Activated CD8-positive, alpha-beta T cell treated with anti-CD3 and anti-CD28 coated beads, Interleukin-2, amount 10 ng/mL, durations not matched to agents 7 days and 5 days (primary cell): ENCODE measurements around the gene PSMF1. TPM values are rescaled to one million over a fixed set of nuclear protein-coding genes. Genes with fewer than 3 reads are reported as not detected.

Experiments used
- ATAC-seq: fragments of 150-1000 bp; cut with Tn5 transposase; one replicate; pipeline ENCODE4 v1.10.0; 2021; ENCODE audit warnings: moderate library complexity
- CTCF ChIA-PET: fragments of 350-600 bp; sonication (Branson Sonifier 250); formaldehyde crosslinking; loops from one replicate; lab custom pipeline; 2021; ENCODE audit warnings: antibody characterized with exemption; lab: Charles Lee
- POLR2A ChIA-PET: fragments of 350-600 bp; sonication (Branson Sonifier 250); formaldehyde crosslinking; loops from one replicate; lab custom pipeline; 2021; ENCODE audit warnings: antibody characterized with exemption; lab: Charles Lee
- DNase-seq: peaks from one replicate; pipeline ENCODE4 v3.0.0-alpha.2; 2020
- H3K27ac Mint-ChIP-seq: one replicate; pipeline ENCODE4 v1.8.0; 2021; ENCODE audit warnings: mild to moderate bottlenecking, mixed read lengths
- H3K27me3 Mint-ChIP-seq: one replicate; pipeline ENCODE4 v1.8.0; 2021; ENCODE audit warnings: low read depth, mixed read lengths
- H3K36me3 Mint-ChIP-seq: one replicate; pipeline ENCODE4 v1.8.0; 2021; ENCODE audit warnings: low read depth, mixed read lengths
- H3K4me1 Mint-ChIP-seq: one replicate; pipeline ENCODE4 v1.8.0; 2021; ENCODE audit warnings: low read depth, mixed read lengths
- H3K4me3 Mint-ChIP-seq: one replicate; pipeline ENCODE4 v1.8.0; 2021; ENCODE audit warnings: mild to moderate bottlenecking, mixed read lengths
- H3K9me3 Mint-ChIP-seq: one replicate; pipeline ENCODE4 v1.8.0; 2022; ENCODE audit warnings: mixed read lengths; ENCODE audit not compliant: insufficient read depth
- total RNA-seq, 2 experiments: library from RNA; stranded (reverse); gene quantifications; one replicate each; pipeline ENCODE4 v1.2.3, GENCODE V29; 2021

PSMF1 gene
- total RNA-seq, 2 experiments from 2014 or later = 138 to 150 TPM

DNA sequence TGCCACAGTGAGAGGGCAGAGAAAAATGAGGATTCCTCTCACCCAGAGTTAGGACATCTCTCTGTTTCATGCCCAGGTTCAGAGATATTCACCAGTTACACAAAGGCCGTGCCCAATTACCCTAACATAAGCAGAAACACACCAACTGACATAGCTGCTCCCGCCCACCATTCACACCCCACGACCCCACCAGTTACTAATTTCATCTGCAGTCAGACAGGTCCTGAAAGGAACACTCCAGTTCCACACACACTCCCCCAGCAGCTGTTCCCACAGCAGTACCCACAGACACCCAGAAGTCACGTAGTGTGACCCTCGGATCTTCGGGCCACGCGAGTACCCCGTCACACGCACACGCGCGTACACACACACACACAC lies 65.8 kb downstream of the PSMF1 start:
- peaks cover 11% of the 10 kb centered on the region for H3K4me1 Mint-ChIP-seq
- ChIA-PET POLR2A (no interaction called here), CTCF (interaction anchor here (1.4 kb wide), 1 partner anchor 22 kb away, joined by 4 read pairs; no protein-coding TSS in a partner anchor)
- DNase-seq (no peak), ATAC-seq (no peak)
- no peak overlapping the region for H3K27ac Mint-ChIP-seq
- no peaks in the 10 kb centered on the region for H3K9me3 Mint-ChIP-seq
- H3K4me3 Mint-ChIP-seq = peak overlapping the region; percentile 66
- peaks cover 29% of the 10 kb centered on the region for H3K27me3 Mint-ChIP-seq
- no peaks in the 10 kb centered on the region for H3K36me3 Mint-ChIP-seq

DNA sequence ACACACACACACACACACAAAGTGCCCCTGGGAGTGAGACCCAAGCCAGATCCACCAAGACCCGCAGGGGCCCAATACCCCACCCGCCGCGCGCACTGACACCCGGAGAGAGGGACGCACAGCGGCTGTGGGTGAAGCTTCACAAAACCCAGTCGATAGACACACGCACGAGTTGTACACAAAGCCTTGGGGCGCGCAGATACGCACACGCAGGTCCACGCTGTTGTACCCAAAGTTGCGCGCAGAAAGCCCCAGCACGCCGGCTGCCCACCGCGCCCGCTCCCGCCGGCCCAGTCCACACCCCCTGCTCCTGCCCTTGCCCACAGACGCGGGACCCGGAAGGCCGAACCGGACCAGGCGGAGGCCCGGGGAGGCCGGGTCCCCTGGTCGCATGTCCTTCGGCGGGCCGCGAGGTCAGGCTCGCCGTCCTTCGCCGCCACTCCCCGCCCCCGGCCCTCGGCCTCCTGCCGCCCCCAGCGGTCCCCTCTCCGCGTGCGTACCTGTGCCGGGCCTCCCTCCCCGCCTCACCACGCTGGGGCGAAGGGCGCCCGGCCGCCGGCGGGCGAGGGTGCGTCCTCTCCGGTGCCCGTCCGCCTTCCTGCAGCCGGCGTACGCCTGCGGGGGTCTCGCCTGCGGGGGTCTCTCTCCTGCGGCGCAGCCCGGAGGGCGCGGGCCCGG lies 66.4 kb downstream of the PSMF1 start, which contains the start of gene TMEM74B:
TMEM74B (minus strand) TSS at position 344 of the 678 bp plus-strand sequence. CDS start 1,180 bp downstream, outside the sequence.
- H3K4me1 Mint-ChIP-seq = peaks cover 11% of the 10 kb centered on the region
- DNase-seq (no peak), ATAC-seq (peak; percentile 8)
- no peaks in the 10 kb centered on the region for H3K9me3 Mint-ChIP-seq
- peaks cover 33% of the 10 kb centered on the region for H3K27me3 Mint-ChIP-seq
- peak within 1 kb of the TSS; percentile 66 for H3K4me3 Mint-ChIP-seq
- POLR2A ChIA-PET = no interaction called here
- H3K36me3 Mint-ChIP-seq = no peaks in the 10 kb centered on the region
- CTCF ChIA-PET = interaction anchor here (0.7 to 1.4 kb wide), 2 partner anchors 22 to 76 kb away, joined by 3 to 4 read pairs; no protein-coding TSS in a partner anchor
- H3K27ac Mint-ChIP-seq = no peak within 1 kb of the TSS

GRCh38 chr20:1185316-1185741 lies 66.9 kb downstream of the PSMF1 start:
- Mint-ChIP-seq H3K36me3 (no peaks in the 10 kb centered on the region), H3K4me3 (peak overlapping the region; percentile 34), H3K4me1 (peaks cover 11% of the 10 kb centered on the region), H3K9me3 (no peaks in the 10 kb centered on the region), H3K27me3 (peaks cover 38% of the 10 kb centered on the region), H3K27ac (no peak overlapping the region)
- POLR2A ChIA-PET = no interaction called here
- ATAC-seq (peak; percentile 52), DNase-seq (peak; percentile 24)
- CTCF ChIA-PET = interaction anchor here (0.7 to 2.4 kb wide), 3 partner anchors 8 to 77 kb away, joined by 3 to 11 read pairs (median 4); no protein-coding TSS in a partner anchor

- peak; percentile 67 for DNase-seq
- Mint-ChIP-seq H3K4me1 (peaks cover 11% of the 10 kb centered on the region), H3K9me3 (no peaks in the 10 kb centered on the region), H3K36me3 (no peaks in the 10 kb centered on the region), H3K4me3 (peak overlapping the region; percentile 56), H3K27ac (no peak overlapping the region), H3K27me3 (peaks cover 42% of the 10 kb centered on the region)
- peak; percentile 73 for ATAC-seq
- CTCF ChIA-PET = interaction anchor here (1.0 to 2.4 kb wide), 4 partner anchors 9 to 45 kb away, joined by 3 to 11 read pairs (median 4); no protein-coding TSS in a partner anchor
- POLR2A ChIA-PET = no interaction called here
These were observed 67.5 kb downstream of the PSMF1 start for GRCh38 chr20:1185790-1186334.

- no peak for DNase-seq
- peaks cover 11% of the 10 kb centered on the region for H3K4me1 Mint-ChIP-seq
- peaks cover 45% of the 10 kb centered on the region for H3K27me3 Mint-ChIP-seq
- H3K9me3 Mint-ChIP-seq = no peaks in the 10 kb centered on the region
- H3K4me3 Mint-ChIP-seq = peak overlapping the region; percentile 56
- ChIA-PET CTCF (interaction anchor here (1.0 to 2.4 kb wide), 5 partner anchors 10 to 231 kb away, joined by 3 to 11 read pairs (median 3); no protein-coding TSS in a partner anchor), POLR2A (no interaction called here)
- no peaks in the 10 kb centered on the region for H3K36me3 Mint-ChIP-seq
- ATAC-seq = no peak
- H3K27ac Mint-ChIP-seq = no peak overlapping the region
These were observed 68.1 kb downstream of the PSMF1 start for GRCh38 chr20:1186367-1186991.

DNA sequence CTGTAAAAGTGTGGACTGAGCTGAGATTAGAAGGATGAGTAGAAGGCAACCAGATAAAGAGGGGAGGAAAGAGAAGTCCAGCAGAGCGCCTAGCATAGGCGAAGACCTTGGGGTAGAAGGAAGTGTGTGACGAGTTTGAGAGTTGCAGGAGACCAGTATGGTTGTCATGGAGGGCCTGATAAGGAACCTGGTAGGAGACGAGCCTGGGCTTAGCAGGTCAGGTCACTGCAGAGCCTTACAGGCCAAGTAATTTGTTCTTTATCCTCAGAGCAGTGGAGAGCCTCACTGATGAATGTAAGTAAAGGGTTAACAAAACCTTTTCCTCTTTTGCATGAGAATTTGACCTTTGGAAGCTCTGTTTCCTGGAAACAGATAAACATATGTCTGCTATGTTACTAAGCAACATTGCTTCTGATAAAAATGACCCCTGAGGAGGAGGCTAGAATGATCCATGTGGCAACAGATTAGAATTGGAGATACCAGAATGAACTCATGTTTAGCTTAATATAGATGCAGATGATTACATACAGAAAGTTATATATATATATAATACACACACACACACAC lies 69.3 kb downstream of the PSMF1 start:
- H3K4me1 Mint-ChIP-seq = peaks cover 11% of the 10 kb centered on the region
- H3K36me3 Mint-ChIP-seq = no peaks in the 10 kb centered on the region
- CTCF ChIA-PET = interaction anchor here (0.8 to 2.4 kb wide), 4 partner anchors 11 to 232 kb away, joined by 3 to 11 read pairs (median 4); no protein-coding TSS in a partner anchor

GRCh38 chr20:1188347-1188746 lies 69.9 kb downstream of the PSMF1 start:
- Mint-ChIP-seq H3K4me3 (no peak overlapping the region), H3K9me3 (no peaks in the 10 kb centered on the region), H3K4me1 (peaks cover 11% of the 10 kb centered on the region), H3K27ac (no peak overlapping the region), H3K27me3 (peaks cover 39% of the 10 kb centered on the region), H3K36me3 (no peaks in the 10 kb centered on the region)
- DNase-seq = no peak
- ChIA-PET CTCF (interaction anchor here (1.1 kb wide), 1 partner anchor 25 kb away, joined by 5 read pairs; no protein-coding TSS in a partner anchor), POLR2A (no interaction called here)
- no peak for ATAC-seq

More for the DNA sequence above, 69.3 kb downstream of the PSMF1 start:
- POLR2A ChIA-PET = no interaction called here
- H3K27ac Mint-ChIP-seq = no peak overlapping the region
- no peak overlapping the region for H3K4me3 Mint-ChIP-seq
- H3K9me3 Mint-ChIP-seq = no peaks in the 10 kb centered on the region
- ATAC-seq = no peak
- DNase-seq = no peak
- peaks cover 44% of the 10 kb centered on the region for H3K27me3 Mint-ChIP-seq

GRCh38 chr20:1189827-1190226 lies 71.4 kb downstream of the PSMF1 start:
- Mint-ChIP-seq H3K27me3 (peaks cover 25% of the 10 kb centered on the region), H3K27ac (no peak overlapping the region), H3K36me3 (no peaks in the 10 kb centered on the region), H3K9me3 (no peaks in the 10 kb centered on the region), H3K4me1 (peaks cover 5% of the 10 kb centered on the region), H3K4me3 (no peak overlapping the region)
- ChIA-PET CTCF (interaction anchor here (0.8 to 2.8 kb wide), 3 partner anchors 10 to 23 kb away, joined by 3 to 7 read pairs (median 3); partner anchors contain the start of gene C20orf202), POLR2A (no interaction called here)
- DNase-seq = no peak
- no peak for ATAC-seq

DNA sequence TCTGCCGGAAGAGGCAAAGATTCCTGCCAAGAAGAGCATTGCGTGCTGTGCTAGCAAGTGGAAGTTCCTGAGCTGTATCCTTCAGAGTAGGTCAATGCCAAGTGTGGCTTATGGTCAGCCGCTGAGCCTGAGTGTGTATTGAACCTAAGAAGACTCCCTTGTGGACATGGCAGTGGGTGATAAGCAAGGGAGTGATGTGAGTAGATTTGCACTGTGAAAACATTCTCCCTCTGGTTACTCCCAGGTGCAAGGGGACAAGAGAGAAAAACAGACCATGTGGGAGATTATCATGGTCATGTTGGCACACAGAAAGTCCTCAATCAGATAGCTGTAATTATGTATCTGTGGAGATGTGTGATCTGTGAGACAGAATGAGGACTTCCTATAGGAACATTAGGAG lies 72.4 kb downstream of the PSMF1 start:
- Mint-ChIP-seq H3K27me3 (peaks cover 24% of the 10 kb centered on the region), H3K4me3 (no peak overlapping the region), H3K9me3 (no peaks in the 10 kb centered on the region), H3K36me3 (no peaks in the 10 kb centered on the region), H3K4me1 (peaks cover 4% of the 10 kb centered on the region), H3K27ac (no peak overlapping the region)
- POLR2A ChIA-PET = no interaction called here
- no peak for DNase-seq
- ATAC-seq = no peak
- CTCF ChIA-PET = interaction anchor here (0.9 to 2.8 kb wide), 3 partner anchors 9 to 545 kb away, joined by 3 to 7 read pairs (median 3); no protein-coding TSS in a partner anchor

DNA sequence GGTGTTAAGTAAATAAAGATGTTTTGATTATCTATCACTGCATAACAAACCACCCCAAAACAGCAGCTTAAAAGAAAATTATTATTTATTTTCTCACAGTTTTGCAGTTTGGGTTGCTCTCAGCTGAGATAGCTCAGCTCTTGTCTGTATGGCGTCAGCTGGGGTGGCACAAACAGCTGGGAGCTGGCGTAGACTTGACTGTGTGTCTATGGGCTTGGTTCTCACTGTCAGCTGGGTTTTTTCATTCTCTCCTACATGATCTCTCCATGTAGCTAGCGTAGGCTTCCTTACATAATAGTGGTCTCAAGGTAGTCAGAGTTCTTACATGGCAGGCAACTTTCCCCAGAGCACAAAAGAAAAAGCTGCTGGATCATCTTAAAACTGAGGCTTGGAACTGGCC lies 72.9 kb downstream of the PSMF1 start:
- Mint-ChIP-seq H3K4me3 (no peak overlapping the region), H3K4me1 (no peaks in the 10 kb centered on the region), H3K27ac (no peak overlapping the region), H3K36me3 (no peaks in the 10 kb centered on the region), H3K9me3 (no peaks in the 10 kb centered on the region), H3K27me3 (peaks cover 20% of the 10 kb centered on the region)
- DNase-seq (no peak), ATAC-seq (no peak)
- POLR2A ChIA-PET = no interaction called here
- CTCF ChIA-PET = interaction anchor here (0.9 to 2.8 kb wide), 2 partner anchors 22 to 545 kb away, joined by 3 to 7 read pairs; no protein-coding TSS in a partner anchor

DNA sequence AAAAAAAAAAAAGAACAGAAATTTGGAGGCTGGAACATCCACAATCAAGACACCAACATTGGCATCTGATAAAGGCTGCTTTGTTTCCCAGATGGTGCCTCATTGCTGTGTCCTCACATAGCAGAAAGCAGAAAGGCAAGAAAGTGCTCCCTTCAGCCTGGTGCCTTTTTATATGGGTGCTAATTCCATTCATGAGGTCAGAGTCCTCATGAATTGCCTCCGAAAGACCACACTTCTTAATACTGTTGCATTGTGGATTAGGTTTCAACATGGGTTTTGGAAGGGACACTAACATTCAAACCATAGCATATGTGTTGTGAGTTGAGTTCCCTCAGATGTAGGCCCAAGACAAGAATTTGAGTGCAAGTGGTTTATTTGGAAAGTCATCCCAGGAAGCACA lies 76.8 kb downstream of the PSMF1 start:
- Mint-ChIP-seq H3K4me1 (peaks cover 9% of the 10 kb centered on the region), H3K27ac (no peak overlapping the region), H3K27me3 (peaks cover 13% of the 10 kb centered on the region), H3K9me3 (no peaks in the 10 kb centered on the region), H3K4me3 (no peak overlapping the region), H3K36me3 (no peaks in the 10 kb centered on the region)
- no peak for DNase-seq
- CTCF ChIA-PET = no interaction called here
- ATAC-seq = no peak
- POLR2A ChIA-PET = no interaction called here
